PC-9 (cell line): Measurements from ENCODE around the gene VAV2. TPM values are rescaled to one million over a fixed set of nuclear protein-coding genes. Genes with fewer than 3 reads are reported as not detected.
"Not testable (repeated sequence)": the region's sequence is repeated elsewhere in the genome, so short reads cannot be mapped to it uniquely, and the experiment has no call there.

Experiments used
- BruUV-seq: library from RNA; stranded (reverse); fragments of 400-500 nt; replicated peaks from 2 replicates; lab custom pipeline; 2021; lab: Mats Ljungman, UMichigan
- CTCF ChIA-PET: fragments of 300-600 bp; sonication (Branson Sonifier 250); formaldehyde crosslinking; loops from one replicate; lab custom pipeline; 2022; ENCODE audit warnings: antibody characterized with exemption; lab: Charles Lee
- POLR2A ChIA-PET: fragments of 300-600 bp; sonication (Branson Sonifier 250); formaldehyde crosslinking; loops from one replicate; lab custom pipeline; 2022; ENCODE audit warnings: antibody characterized with exemption; ENCODE audit not compliant: unreplicated experiment; lab: Charles Lee
- DNase-seq, 2 experiments: peaks; one replicate each; pipeline versions ENCODE4 v3.0.0 to v3.0.0-alpha.2; 2015 to 2022; ENCODE audit warnings: mixed read lengths in 1 of 2
- H2AFZ ChIP-seq: fragments of 200-600 bp; sonication (generic); 2 replicates; pipeline ENCODE4 v1.8.1; 2017; ENCODE audit warnings: antibody characterized with exemption
- H3F3A ChIP-seq: fragments of 200-600 bp; sonication (generic); 2 replicates; pipeline ENCODE4 v1.8.1; 2017; ENCODE audit warnings: antibody characterized with exemption, mild to moderate bottlenecking, low read depth; ENCODE audit not compliant: insufficient read depth
- H3K27ac ChIP-seq: fragments of 200-600 bp; sonication (generic); 2 replicates; pipeline ENCODE4 v1.6.1; 2016; ENCODE audit warnings: mixed run types
- H3K27me3 ChIP-seq: fragments of 200-600 bp; sonication (generic); 2 replicates; pipeline ENCODE4 v1.6.1; 2016; ENCODE audit warnings: low read depth, mixed run types; ENCODE audit not compliant: insufficient read depth
- H3K36me3 ChIP-seq: fragments of 200-600 bp; sonication (generic); 2 replicates; pipeline ENCODE4 v1.6.1; 2016; ENCODE audit warnings: low read depth, mixed run types
- H3K4me1 ChIP-seq: fragments of 200-600 bp; sonication (generic); replicated peaks from 2 replicates; pipeline ENCODE4 v1.6.1; 2016; ENCODE audit warnings: mixed run types; ENCODE audit not compliant: insufficient read depth
- H3K4me2 ChIP-seq: fragments of 200-600 bp; sonication (generic); 2 replicates; pipeline ENCODE4 v1.6.1; 2017; ENCODE audit warnings: mixed run types
- H3K4me3 ChIP-seq: fragments of 200-600 bp; sonication (generic); 2 replicates; pipeline ENCODE4 v1.6.1; 2016; ENCODE audit warnings: mixed run types
- H3K79me2 ChIP-seq: fragments of 200-600 bp; sonication (generic); 2 replicates; pipeline ENCODE4 v1.6.1; 2017; ENCODE audit warnings: low read depth, mixed run types
- H3K9me2 ChIP-seq: fragments of 200-600 bp; sonication (generic); 2 replicates; pipeline ENCODE4 v1.8.1; 2017; ENCODE audit warnings: mild to moderate bottlenecking; ENCODE audit not compliant: insufficient read depth
- H3K9me3 ChIP-seq: fragments of 200-600 bp; sonication (generic); 2 replicates; pipeline ENCODE4 v1.8.1; 2016; ENCODE audit warnings: low read depth; ENCODE audit not compliant: insufficient read depth
- H4K20me1 ChIP-seq: fragments of 200-600 bp; sonication (generic); 2 replicates; pipeline ENCODE4 v1.8.1; 2017; ENCODE audit not compliant: insufficient read depth
- CTCF ChIP-seq: fragments of 200-600 bp; sonication (generic); conservative IDR thresholded peaks from 2 replicates; pipeline ENCODE4 v1.6.1; 2017; ENCODE audit warnings: mixed run types, antibody characterized with exemption, mild to moderate bottlenecking, moderate library complexity
- EZH2 ChIP-seq: fragments of 200-600 bp; sonication (generic); IDR thresholded peaks from 2 replicates; pipeline ENCODE4 v1.8.0; 2017; ENCODE audit warnings: antibody characterized with exemption, low read depth
- intact Hi-C: fragments of 100-400 bp; cut with micrococcal nuclease; formaldehyde crosslinking; loops from one replicate; pipeline ENCODE4 v1.10.0; 2022; ENCODE audit not compliant: unreplicated experiment
- total RNA-seq: library from RNA; stranded (reverse); gene quantifications from 2 replicates; pipeline ENCODE4 v1.2.3, GENCODE V29; 2021

The VAV2 gene
- total RNA-seq, 1 experiment from 2014 or later = 36.5 TPM

GRCh38 chr9:133897675-133898074 lies 94.4 kb downstream of the VAV2 start:
- Histone ChIP-seq H3K27me3 (no peaks in the 10 kb centered on the region), H3K79me2 (no peaks in the 10 kb centered on the region), H3K4me3 (no peak overlapping the region), H3K27ac (no peak overlapping the region), H4K20me1 (0 out of 2 replicates have a peak, but pooled peaks cover 4% of the 10 kb centered on the region), H3K36me3 (no peaks in the 10 kb centered on the region), H3F3A (no peaks in the 10 kb centered on the region), H2AFZ (no peak overlapping the region), H3K9me2 (no peaks in the 10 kb centered on the region), H3K4me2 (no peak overlapping the region), H3K4me1 (no peaks in the 10 kb centered on the region), H3K9me3 (no peaks in the 10 kb centered on the region)
- no TSS peak for BruUV-seq
- intact Hi-C loops = no loop called here
- TF ChIP-seq CTCF = no peak
- TF ChIP-seq EZH2 = no peak
- POLR2A ChIA-PET = no interaction called here
- no peak for DNase-seq
- CTCF ChIA-PET = no interaction called here

- H3K9me3 ChIP-seq, H3K27ac ChIP-seq, BruUV-seq, H3K4me2 ChIP-seq, H3K9me2 ChIP-seq, DNase-seq, CTCF ChIA-PET, H3K27me3 ChIP-seq, intact Hi-C loops, H3K4me1 ChIP-seq, H3K4me3 ChIP-seq, H3K79me2 ChIP-seq, H2AFZ ChIP-seq, H4K20me1 ChIP-seq, H3K36me3 ChIP-seq, H3F3A ChIP-seq, POLR2A ChIA-PET: not testable (repeated sequence)
Measured at GRCh38 chr9:133896007-133896406, 96.1 kb downstream of the VAV2 start.

- no peaks in the 10 kb centered on the region for H3K79me2 ChIP-seq
- 0 out of 2 replicates have a peak, but pooled peaks cover 4% of the 10 kb centered on the region for H4K20me1 ChIP-seq
- no TSS peak for BruUV-seq
- no peak overlapping the region for H3K27ac ChIP-seq
- H3K4me1 ChIP-seq = no peaks in the 10 kb centered on the region
- H3F3A ChIP-seq = no peaks in the 10 kb centered on the region; the same call in 1 of the 2 replicates
- H3K4me3 ChIP-seq = no peak overlapping the region
- no peaks in the 10 kb centered on the region for H3K9me3 ChIP-seq
- no peak for TF ChIP-seq EZH2
- TF ChIP-seq CTCF = no peak
- intact Hi-C loops = no loop called here
- no peak overlapping the region for H3K4me2 ChIP-seq
- H3K27me3 ChIP-seq = no peaks in the 10 kb centered on the region
- no peak overlapping the region for H2AFZ ChIP-seq
- ChIA-PET CTCF (no interaction called here), POLR2A (no interaction called here)
- H3K9me2 ChIP-seq = no peaks in the 10 kb centered on the region
- DNase-seq = no peak
- no peaks in the 10 kb centered on the region for H3K36me3 ChIP-seq
Measured at GRCh38 chr9:133895335-133895734, 96.8 kb downstream of the VAV2 start.
